ENCODE measurements around the gene GRIN3B.

GRIN3B gene

GRCh38 chr19:991174-991931, 8.9 kb upstream of the GRIN3B start:
- TF ChIP-seq Cebpa-rat (IDR thresholded peaks at IDR 0.05): no peak
- H3K36me3 ChIP-seq: peaks cover 45 to 84% (median 72%) of the 10 kb centered on the region in 11 experiments
- H3K4me1 ChIP-seq: peaks cover 10 to 49% (median 36%) of the 10 kb centered on the region in 10 experiments
- H4K20me1 ChIP-seq: peaks cover 0 to 92% (median 67%) of the 10 kb centered on the region in 11 experiments; a peak in 21 of 22 replicates
- H3K27me3 ChIP-seq: peaks cover 17 to 24% (median 21%) of the 10 kb centered on the region in 11 experiments
- H3K4me2 ChIP-seq: no peak overlapping the region
- no peak overlapping the region for H3K27ac ChIP-seq
- H3K9ac ChIP-seq: no peak overlapping the region
- H3K9me3 ChIP-seq (replicated peaks in 1 of 11): 0 out of 22 replicates have a peak, but pooled peaks cover 0 to 5% (median 0%) of the 10 kb centered on the region in 11 experiments
- no peak overlapping the region for H3K4me3 ChIP-seq

DNA sequence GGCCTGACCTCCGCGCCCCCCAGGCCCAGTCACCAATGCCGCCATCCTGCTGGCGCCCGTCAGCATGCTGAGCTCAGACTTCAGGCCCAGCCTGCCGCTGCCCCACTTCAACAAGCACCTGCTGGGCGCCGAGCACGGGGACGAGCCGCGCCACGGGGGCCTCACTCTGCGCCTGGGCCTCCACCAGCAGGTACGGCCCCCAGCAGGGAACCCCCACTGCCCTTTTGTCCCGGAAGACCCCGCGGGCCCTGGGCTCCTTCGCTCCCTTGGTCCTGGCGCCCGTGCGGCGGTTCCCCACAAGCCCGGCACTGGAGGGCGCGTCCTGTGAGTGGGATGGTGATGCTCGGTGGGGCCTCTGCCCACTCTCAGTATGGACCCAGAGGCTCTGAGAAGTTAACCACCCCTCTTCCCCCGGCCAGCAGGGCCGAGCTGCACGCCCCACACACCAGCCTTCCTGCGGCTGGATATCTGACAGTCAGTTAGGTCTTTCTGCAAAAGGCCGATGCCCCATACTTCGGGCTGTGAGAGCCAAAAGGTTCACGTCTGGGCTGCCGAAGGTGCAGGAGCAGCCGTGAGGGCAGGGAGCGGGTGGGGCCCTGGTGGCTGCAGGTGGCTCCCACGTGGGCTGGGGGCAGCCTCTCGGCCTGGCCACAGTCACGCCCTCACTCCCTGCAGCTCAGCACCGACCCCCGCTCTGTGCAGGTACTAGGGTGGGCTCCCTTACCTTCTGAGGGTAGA, 8.1 kb upstream of the GRIN3B start:
- Histone ChIP-seq H3K36me3 (peaks cover 37 to 76% (median 64%) of the 10 kb centered on the region in 11 experiments), H3K9ac (no peak overlapping the region), H3K4me3 (no peak overlapping the region)

DNA sequence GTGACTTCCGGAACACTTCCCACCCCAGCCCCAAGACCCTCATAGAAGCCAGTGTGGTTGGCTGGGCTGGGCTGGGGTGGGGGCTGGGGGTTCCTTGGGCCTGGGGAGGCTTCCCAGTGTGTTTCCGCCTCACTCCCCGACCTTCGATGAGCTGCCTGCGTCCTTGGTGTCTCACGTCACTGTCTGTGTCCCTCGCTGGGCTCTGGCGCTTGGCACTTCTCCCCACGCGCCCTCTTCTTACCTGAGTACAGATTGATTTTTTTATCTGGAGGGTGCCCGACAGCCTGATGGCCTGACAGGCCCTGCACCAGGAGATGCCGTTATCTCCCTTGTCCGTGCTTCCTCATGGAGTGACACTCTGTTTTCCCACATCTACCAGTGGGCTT, 7.6 kb upstream of the GRIN3B start:
- H3K9ac ChIP-seq: no peak overlapping the region
- no peak for TF ChIP-seq Cebpa-rat (IDR thresholded peaks at IDR 0.05)
- peaks cover 32 to 70% (median 59%) of the 10 kb centered on the region in 11 experiments for H3K36me3 ChIP-seq
- H3K4me3 ChIP-seq: no peak overlapping the region
- no peak overlapping the region for H3K4me2 ChIP-seq
- H3K4me1 ChIP-seq: peaks cover 13 to 47% (median 39%) of the 10 kb centered on the region in 10 experiments
- H4K20me1 ChIP-seq: peaks cover 0 to 87% (median 70%) of the 10 kb centered on the region in 11 experiments; a peak in 21 of 22 replicates
- H3K27ac ChIP-seq: no peak overlapping the region
- H3K9me3 ChIP-seq (replicated peaks in 1 of 11): 0 out of 22 replicates have a peak, but pooled peaks cover 0 to 5% (median 0%) of the 10 kb centered on the region in 11 experiments
- H3K27me3 ChIP-seq: peaks cover 30 to 37% (median 34%) of the 10 kb centered on the region in 11 experiments

More for the DNA sequence above, 8.1 kb upstream of the GRIN3B start:
- no peak overlapping the region for H3K27ac ChIP-seq
- peaks cover 13 to 51% (median 39%) of the 10 kb centered on the region in 10 experiments for H3K4me1 ChIP-seq
- H3K9me3 ChIP-seq (replicated peaks in 1 of 11): 0 out of 22 replicates have a peak, but pooled peaks cover 0 to 5% (median 0%) of the 10 kb centered on the region in 11 experiments
- H3K27me3 ChIP-seq: peaks cover 25 to 31% (median 28%) of the 10 kb centered on the region in 11 experiments
- peaks cover 0 to 91% (median 70%) of the 10 kb centered on the region in 11 experiments; a peak in 21 of 22 replicates for H4K20me1 ChIP-seq
- H3K4me2 ChIP-seq: no peak overlapping the region
- no peak for TF ChIP-seq Cebpa-rat (IDR thresholded peaks at IDR 0.05)

- H3K9ac ChIP-seq: no peak overlapping the region
- H3K36me3 ChIP-seq: peaks cover 30 to 63% (median 54%) of the 10 kb centered on the region in 11 experiments
- no peak for TF ChIP-seq Cebpa-rat (IDR thresholded peaks at IDR 0.05)
- no peak overlapping the region for H3K27ac ChIP-seq
- peaks cover 13 to 41% (median 34%) of the 10 kb centered on the region in 10 experiments for H3K4me1 ChIP-seq
- H4K20me1 ChIP-seq: peaks cover 0 to 85% (median 65%) of the 10 kb centered on the region in 11 experiments; a peak in 21 of 22 replicates
- H3K9me3 ChIP-seq (replicated peaks in 1 of 11): 0 out of 22 replicates have a peak, but pooled peaks cover 0 to 5% (median 0%) of the 10 kb centered on the region in 11 experiments
- no peak overlapping the region for H3K4me3 ChIP-seq
- peaks cover 37 to 44% (median 41%) of the 10 kb centered on the region in 11 experiments for H3K27me3 ChIP-seq
- H3K4me2 ChIP-seq: no peak overlapping the region
Observed at GRCh38 chr19:993361-993830, 6.8 kb upstream of the GRIN3B start.

DNA sequence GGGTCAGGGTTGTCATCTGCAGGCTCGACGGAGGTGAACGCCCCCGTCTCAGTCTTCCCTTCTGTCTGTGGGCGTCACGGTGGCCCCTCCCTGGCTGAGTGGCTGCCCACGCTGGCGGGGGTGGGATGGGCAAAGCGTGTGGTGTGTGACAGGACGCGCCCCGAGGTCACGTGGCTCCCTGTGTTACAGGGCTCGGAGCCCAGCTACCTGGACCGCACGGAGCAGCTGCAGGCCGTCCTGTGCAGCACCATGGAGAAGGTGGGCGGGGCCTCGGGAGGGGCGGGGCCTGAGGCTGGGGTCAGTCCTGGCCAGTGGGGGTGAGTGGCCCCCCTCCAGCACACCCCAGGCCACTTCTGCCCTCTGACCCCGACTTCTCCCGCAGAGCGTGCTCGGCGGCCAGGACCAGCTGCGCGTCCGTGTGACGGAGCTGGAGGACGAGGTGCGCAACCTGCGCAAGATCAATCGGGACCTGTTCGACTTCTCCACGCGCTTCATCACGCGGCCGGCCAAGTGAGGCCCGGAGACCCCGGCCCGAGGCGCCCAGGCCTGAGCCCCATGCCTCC, 6.3 kb upstream of the GRIN3B start:
- peaks cover 43 to 49% (median 46%) of the 10 kb centered on the region in 11 experiments for H3K27me3 ChIP-seq
- peaks cover 0 to 87% (median 67%) of the 10 kb centered on the region in 11 experiments; a peak in 21 of 22 replicates for H4K20me1 ChIP-seq
- H3K4me2 ChIP-seq: no peak overlapping the region
- no peak overlapping the region for H3K9ac ChIP-seq
- H3K4me3 ChIP-seq: no peak overlapping the region
- H3K27ac ChIP-seq: no peak overlapping the region
- peaks cover 28 to 59% (median 51%) of the 10 kb centered on the region in 11 experiments for H3K36me3 ChIP-seq
- TF ChIP-seq Cebpa-rat (IDR thresholded peaks at IDR 0.05): no peak
- 0 out of 22 replicates have a peak, but pooled peaks cover 0 to 5% (median 0%) of the 10 kb centered on the region in 11 experiments for H3K9me3 ChIP-seq (replicated peaks in 1 of 11)
- H3K4me1 ChIP-seq: peaks cover 13 to 36% (median 29%) of the 10 kb centered on the region in 10 experiments

- TF ChIP-seq Cebpa-rat (IDR thresholded peaks at IDR 0.05): no peak
- H3K27me3 ChIP-seq: peaks cover 49 to 55% (median 52%) of the 10 kb centered on the region in 11 experiments
- peaks cover 9 to 30% (median 24%) of the 10 kb centered on the region in 10 experiments for H3K4me1 ChIP-seq
- H3K36me3 ChIP-seq: peaks cover 28 to 55% (median 47%) of the 10 kb centered on the region in 11 experiments
- H3K27ac ChIP-seq: no peak overlapping the region
- peak overlapping the region in 9 of 11 experiments; percentile 9 to 68 (median 43); a peak in 14 of 22 replicates for H3K4me2 ChIP-seq
- H3K9me3 ChIP-seq (replicated peaks in 1 of 11): 0 out of 22 replicates have a peak, but pooled peaks cover 0 to 5% (median 0%) of the 10 kb centered on the region in 11 experiments
- no peak overlapping the region for H3K4me3 ChIP-seq
- no peak overlapping the region for H3K9ac ChIP-seq
- H4K20me1 ChIP-seq: peaks cover 0 to 85% (median 63%) of the 10 kb centered on the region in 11 experiments; a peak in 21 of 22 replicates
Observed at GRCh38 chr19:994516-994915, 5.7 kb upstream of the GRIN3B start.

DNA sequence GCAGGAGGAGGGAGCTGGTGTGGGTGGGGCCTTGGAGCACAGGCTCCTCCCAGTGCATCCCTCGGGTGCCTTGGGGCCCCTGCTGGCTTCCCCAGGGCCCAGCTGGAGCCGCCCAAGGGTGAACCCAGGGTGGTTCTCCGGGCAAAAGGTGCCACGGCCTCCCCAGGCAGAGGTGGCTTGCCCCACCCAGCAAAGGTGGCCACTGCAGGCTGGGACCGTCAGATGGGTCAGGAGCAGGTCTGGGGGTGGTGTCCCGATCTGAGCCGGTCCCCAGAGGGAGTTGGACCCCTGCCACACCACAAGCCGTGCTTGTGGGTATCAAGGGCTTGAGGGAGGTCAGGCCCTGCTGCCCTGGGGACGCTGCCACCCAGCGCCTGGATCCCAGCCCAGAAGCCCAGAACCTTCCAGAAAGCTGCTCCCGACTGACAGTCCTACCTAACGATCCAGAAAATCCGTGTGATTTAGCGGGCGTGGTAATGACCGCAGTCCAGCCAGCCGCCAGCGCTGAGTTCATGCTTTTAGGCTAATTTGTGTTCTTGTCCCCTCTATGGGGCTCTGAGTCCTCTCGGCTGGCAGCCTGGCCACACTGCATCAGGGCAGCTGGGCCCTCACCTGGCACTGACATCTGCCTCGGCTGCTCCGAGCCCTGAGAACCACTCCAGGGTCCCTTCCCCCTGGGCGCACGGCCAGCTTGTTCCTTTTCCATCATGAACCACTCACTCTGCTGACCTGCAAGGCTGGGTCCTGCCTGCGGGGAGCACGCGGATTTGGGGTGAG, 5.0 kb upstream of the GRIN3B start:
- Histone ChIP-seq H3K4me3 (no peak overlapping the region), H3K4me2 (peak overlapping the region in 9 of 11 experiments; percentile 9 to 68 (median 43); a peak in 14 of 22 replicates), H3K9ac (peak overlapping the region in 1 of 11 experiments; percentile 14; a peak in 1 of 22 replicates), H3K36me3 (peaks cover 23 to 48% (median 40%) of the 10 kb centered on the region in 11 experiments), H4K20me1 (peaks cover 0 to 80% (median 60%) of the 10 kb centered on the region in 11 experiments; a peak in 21 of 22 replicates), H3K27me3 (peaks cover 56 to 63% (median 59%) of the 10 kb centered on the region in 11 experiments), H3K27ac (no peak overlapping the region), H3K9me3 (replicated peaks in 1 of 11) (0 out of 22 replicates have a peak, but pooled peaks cover 0 to 5% (median 0%) of the 10 kb centered on the region in 11 experiments), H3K4me1 (peaks cover 9 to 28% (median 23%) of the 10 kb centered on the region in 10 experiments)
- TF ChIP-seq Cebpa-rat (IDR thresholded peaks at IDR 0.05): no peak

Data from BLaER1 treated with 17β-estradiol and CSF1 and Interleukin-3, amounts not matched to agents 10 nM and 100 nM (cell line).